Ovary (tissue), 9 donors: ENCODE measurements around the gene NAGS. TPM values are rescaled to one million over a fixed set of nuclear protein-coding genes. Genes with fewer than 3 reads are reported as not detected.

Experiments
- DNase-seq, 5 donors: peaks; one replicate each; pipeline ENCODE4 v3.0.0-alpha.2; 2019 to 2020
- H3K27ac ChIP-seq, 2 donors: fragments of 200-600 bp; one replicate each; pipeline versions ENCODE4 v1.5.1 to v1.8.0; 2019 to 2022
- H3K27me3 ChIP-seq: fragments of 200-600 bp; one replicate; pipeline ENCODE4 v1.8.0; 2022
- H3K36me3 ChIP-seq: fragments of 200-600 bp; sonication (generic); one replicate; pipeline ENCODE4 v1.5.1; 2019
- H3K4me1 ChIP-seq: one replicate; pipeline ENCODE4 v1.8.1; 2013; ENCODE audit warnings: mild to moderate bottlenecking, moderate library complexity; ENCODE audit not compliant: insufficient read depth
- H3K4me3 ChIP-seq: fragments of 200-600 bp; sonication (generic); one replicate; pipeline ENCODE4 v1.5.1; 2017
- H3K9me3 ChIP-seq, 2 donors: fragments of 200-600 bp in 1 of 2; sonication (generic) in 1 of 2; one replicate each; pipeline versions ENCODE4 v1.5.1 to v1.8.1; 2013 to 2019; ENCODE audit warnings: mild to moderate bottlenecking in 1 of 2, moderate library complexity in 1 of 2
- CTCF ChIP-seq, 3 donors: fragments of 450-650 bp in 2 of 3; fragments of 200-600 bp in 1 of 3; IDR thresholded peaks; one replicate each; pipeline versions ENCODE4 v1.5.1 to v1.8.0; 2016 to 2022; ENCODE audit warnings: antibody characterized with exemption in 3 of 3, mild to moderate bottlenecking in 1 of 3
- EP300 ChIP-seq: sonication (generic); formaldehyde crosslinking; IDR thresholded peaks from one replicate; pipeline ENCODE4 v1.6.1; 2017; ENCODE audit warnings: antibody characterized with exemption
- POLR2A ChIP-seq: fragments of 450-650 bp; IDR thresholded peaks from one replicate; pipeline ENCODE4 v1.6.1; 2017; ENCODE audit warnings: antibody characterized with exemption, mild to moderate bottlenecking, moderate library complexity
- WGBS, 3 donors: extraction: QIAGEN DNeasy Blood & Tissue Kit in 1 of 3; methylation state at CpG; one replicate each; pipeline versions ENCODE4 v1.1.5 to v1.1.7; 2013 to 2017; 5-methylcytosine and 5-hydroxymethylcytosine counted together
- intact Hi-C, 4 donors: fragments of 100-400 bp; cut with DNase I; formaldehyde crosslinking; loops; one replicate each; pipeline versions ENCODE4 v1.11.0 to v1.15.1; 2022 to 2023
- polyA plus RNA-seq, 2 donors: library from polyadenylated mRNA; stranded (reverse); fragments of 200-250 nt in 1 of 2; fragments of 350-450 nt in 1 of 2; fragmentation: Illumina TruSeq in 1 of 2; extraction: RNeasy Lipid Tissue Mini Kit (QIAGEN cat#74804) in 1 of 2; gene quantifications; one replicate each; pipeline ENCODE4 v1.2.3, GENCODE V29; 2013 to 2014
- total RNA-seq, 7 donors: library from RNA; depleted of rRNA in 2 of 7; stranded (reverse); fragments of >200 nt in 2 of 7; fragmentation: NEBNext Ultra II Directional in 3 of 7; extraction: Animal tissue kit (Norgen Biotek cat#: 25700) in 3 of 7; gene quantifications; one replicate each; pipeline versions ENCODE4 v1.1.0 to v1.2.4, GENCODE V29; 2016 to 2023
- donor health status: DM: no; HTN: no; CAD: no; lungs with moderate emphysema.
- donor health status: DM: no; HTN: no; CAD: no.
- donor health status: Bipolar disorder and iron deficiency.
- donor health status: DM: yes; HTN: yes; CAD: no.
- donor health status: DM: no; HTN: no; CAD: no.
- donor health status: DM: yes; HTN: yes; CAD: no.

Gene NAGS
- total and polyA plus RNA-seq, 9 donors = 0.33 to 1.7 (median 1.3) TPM

- no peak overlapping the region for H3K27ac ChIP-seq
- no peak for DNase-seq
- TF ChIP-seq POLR2A = no peak
- TF ChIP-seq EP300 = no peak
- TF ChIP-seq CTCF (IDR thresholded peaks at IDR 0.05) = no peak
- no peaks in the 10 kb centered on the region for H3K4me1 ChIP-seq
- 65 to 86% (median 66%) methylated on average over 6 of the region's 6 CpGs for WGBS, 3 donors
- H3K27me3 ChIP-seq = no peaks in the 10 kb centered on the region
- intact Hi-C loops = no loop called here
- no peaks in the 10 kb centered on the region for H3K9me3 ChIP-seq
- no peaks in the 10 kb centered on the region for H3K36me3 ChIP-seq
- H3K4me3 ChIP-seq = no peak overlapping the region
These were observed 19.8 kb downstream of the NAGS start for GRCh38 chr17:44024271-44024663.

GRCh38 chr17:44024853-44025252, 20.4 kb downstream of the NAGS start:
- intact Hi-C loops = no loop called here
- Histone ChIP-seq H3K4me3 (no peak overlapping the region), H3K27me3 (no peaks in the 10 kb centered on the region), H3K36me3 (no peaks in the 10 kb centered on the region), H3K9me3 (no peaks in the 10 kb centered on the region), H3K27ac (no peak overlapping the region), H3K4me1 (no peaks in the 10 kb centered on the region)
- DNase-seq = no peak
- 74 to 82% (median 74%) methylated on average over 4 of the region's 4 CpGs for WGBS, 3 donors
- TF ChIP-seq POLR2A (no peak), EP300 (no peak), CTCF (IDR thresholded peaks at IDR 0.05) (no peak)

GRCh38 chr17:44029736-44030135, 25.3 kb downstream of the NAGS start:
- Histone ChIP-seq H3K36me3 (no peaks in the 10 kb centered on the region), H3K27me3 (no peaks in the 10 kb centered on the region), H3K4me1 (no peaks in the 10 kb centered on the region), H3K4me3 (no peak overlapping the region), H3K9me3 (no peaks in the 10 kb centered on the region), H3K27ac (no peak overlapping the region)
- WGBS, 3 donors = 75 to 78% (median 77%) methylated on average over 5 of the region's 5 CpGs
- DNase-seq = no peak
- intact Hi-C loops = no loop called here
- TF ChIP-seq EP300 = no peak
- no peak for TF ChIP-seq POLR2A
- TF ChIP-seq CTCF (IDR thresholded peaks at IDR 0.05) = no peak

GRCh38 chr17:44030482-44030881, 26.1 kb downstream of the NAGS start:
- H3K4me1 ChIP-seq = no peaks in the 10 kb centered on the region
- H3K36me3 ChIP-seq = no peaks in the 10 kb centered on the region
- H3K4me3 ChIP-seq = no peak overlapping the region
- intact Hi-C loops = no loop called here
- H3K27ac ChIP-seq = no peak overlapping the region
- WGBS, 3 donors = 81 to 91% (median 89%) methylated on average over 3 of the region's 3 CpGs
- H3K9me3 ChIP-seq = no peaks in the 10 kb centered on the region
- no peaks in the 10 kb centered on the region for H3K27me3 ChIP-seq
- no peak for DNase-seq
- TF ChIP-seq POLR2A (no peak), EP300 (no peak), CTCF (IDR thresholded peaks at IDR 0.05) (no peak)
